Left renal cortex interstitium (tissue), 4 donors: ENCODE measurements around the gene BEST3. TPM values are rescaled to one million over a fixed set of nuclear protein-coding genes. Genes with fewer than 3 reads are reported as not detected.

Experiments
- DNase-seq, 4 donors: peaks; one replicate each; pipeline ENCODE4 v3.0.0-alpha.2; 2013; ENCODE audit warnings: low read depth in 4 of 4, low spot score in 2 of 4, missing footprints in 1 of 4
- polyA plus RNA-seq, 4 donors: library from polyadenylated mRNA; unstranded; fragments of 120-200 nt; gene quantifications; one replicate each; pipeline ENCODE4 v1.2.1, GENCODE V29; 2013; ENCODE audit not compliant: insufficient read length in 4 of 4

BEST3 gene
- polyA plus RNA-seq: under 1 TPM; 0.13 to 0.69 (median 0.38) TPM

DNA sequence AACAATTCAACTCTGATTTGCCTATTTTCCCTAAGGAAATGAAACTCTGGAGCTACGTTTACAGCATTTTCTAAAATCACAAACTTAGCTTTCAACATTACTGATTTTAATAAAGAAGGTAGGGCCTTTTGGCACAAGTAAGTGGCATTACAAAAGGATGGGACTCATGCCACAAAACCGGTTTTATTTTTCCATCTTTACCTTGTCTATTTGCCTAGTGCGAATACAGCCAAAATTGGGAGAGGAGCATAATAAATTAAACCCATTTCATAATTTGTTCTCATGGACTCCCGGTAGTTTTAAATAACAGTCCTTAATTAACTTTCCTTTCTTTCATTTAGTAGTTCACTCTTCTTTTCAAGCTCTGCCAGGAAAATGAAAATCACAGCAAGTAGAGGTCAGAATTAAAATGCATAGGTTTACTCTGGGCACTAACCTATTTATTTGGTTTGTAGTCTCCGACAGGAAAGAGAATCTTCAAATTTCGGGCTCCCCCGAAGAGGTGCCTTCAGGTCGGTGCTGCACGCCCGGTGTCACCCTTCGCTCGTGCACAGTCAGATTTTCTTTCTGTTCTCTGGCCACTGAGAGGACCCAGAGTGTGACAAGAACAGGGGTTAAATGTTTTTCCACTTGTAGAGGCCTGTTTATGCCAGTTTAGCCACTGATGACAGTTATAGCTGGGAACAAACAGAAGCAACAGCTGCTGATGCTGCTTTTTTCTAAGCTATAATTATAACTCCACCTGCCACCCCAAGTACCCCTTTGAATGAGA is at the start of gene BEST3:
BEST3 (minus strand) TSS at position 535 of the 772 bp plus-strand sequence. CDS start 1,505 bp downstream, outside the sequence.
- DNase-seq: no peak

DNA sequence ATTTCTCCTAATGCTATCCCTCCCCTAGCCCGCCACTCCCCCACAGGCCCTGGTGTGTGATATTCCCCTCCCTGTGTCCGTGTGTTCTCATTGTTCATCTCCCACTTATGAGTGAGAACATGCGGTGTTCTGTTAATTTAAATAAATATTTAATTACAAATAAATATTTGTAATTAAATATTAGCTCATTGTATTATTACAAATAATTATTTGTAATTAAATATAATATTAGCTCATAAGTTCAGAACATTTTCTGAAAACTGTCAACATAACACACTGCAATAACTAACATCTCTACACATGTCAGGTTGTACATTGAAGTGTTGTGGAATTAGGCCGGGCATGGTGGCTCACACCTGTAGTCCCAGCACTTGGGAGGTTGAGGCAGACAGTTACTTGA is 45.0 kb upstream of the BEST3 start:
- no peak for DNase-seq

DNA sequence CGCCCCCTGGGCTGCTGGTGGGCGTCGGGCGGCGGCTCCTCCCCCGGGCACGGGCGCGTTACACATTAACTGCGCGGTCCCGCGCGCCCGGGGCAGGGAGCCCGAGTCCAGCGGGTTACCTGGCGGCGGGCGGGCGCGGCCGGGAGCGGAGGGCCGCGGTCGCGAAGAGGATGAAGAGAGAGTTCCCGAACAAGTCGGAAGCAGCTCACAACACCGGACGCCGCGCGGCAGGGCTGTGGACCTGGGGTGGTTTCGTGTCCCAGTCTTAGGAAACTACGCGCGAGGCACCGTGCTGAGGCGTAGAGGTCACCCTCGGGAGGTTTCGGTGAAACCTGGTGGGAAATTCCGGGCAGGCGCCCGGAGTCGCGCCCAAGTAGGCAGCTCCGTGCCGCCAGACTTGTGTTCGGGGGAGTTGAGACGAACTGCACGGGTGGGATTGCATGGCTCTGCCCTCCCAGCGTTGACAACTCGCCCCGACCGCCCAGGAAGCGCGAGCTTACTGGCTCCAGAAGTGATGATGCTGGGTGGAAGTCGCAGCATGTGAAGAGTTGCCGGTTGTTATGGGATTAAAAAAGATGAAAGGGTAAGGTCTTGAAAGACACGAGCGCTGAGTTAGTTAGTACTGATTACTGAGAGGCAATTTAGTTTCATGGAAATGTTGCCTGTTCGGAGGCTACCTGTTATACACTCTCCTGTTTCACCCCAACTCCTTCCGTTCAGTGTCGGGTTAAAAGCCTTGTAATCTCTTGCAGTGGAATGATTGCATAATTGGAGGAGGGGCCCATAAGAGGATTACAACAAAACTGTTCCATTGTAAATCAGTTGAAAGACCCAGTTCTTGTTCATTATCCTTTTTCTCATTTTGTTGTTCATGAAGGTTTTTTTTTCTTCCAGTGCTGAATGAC is 40.4 kb upstream of the BEST3 start:
- DNase-seq: peak; percentile 42 to 59 (median 48)

DNA sequence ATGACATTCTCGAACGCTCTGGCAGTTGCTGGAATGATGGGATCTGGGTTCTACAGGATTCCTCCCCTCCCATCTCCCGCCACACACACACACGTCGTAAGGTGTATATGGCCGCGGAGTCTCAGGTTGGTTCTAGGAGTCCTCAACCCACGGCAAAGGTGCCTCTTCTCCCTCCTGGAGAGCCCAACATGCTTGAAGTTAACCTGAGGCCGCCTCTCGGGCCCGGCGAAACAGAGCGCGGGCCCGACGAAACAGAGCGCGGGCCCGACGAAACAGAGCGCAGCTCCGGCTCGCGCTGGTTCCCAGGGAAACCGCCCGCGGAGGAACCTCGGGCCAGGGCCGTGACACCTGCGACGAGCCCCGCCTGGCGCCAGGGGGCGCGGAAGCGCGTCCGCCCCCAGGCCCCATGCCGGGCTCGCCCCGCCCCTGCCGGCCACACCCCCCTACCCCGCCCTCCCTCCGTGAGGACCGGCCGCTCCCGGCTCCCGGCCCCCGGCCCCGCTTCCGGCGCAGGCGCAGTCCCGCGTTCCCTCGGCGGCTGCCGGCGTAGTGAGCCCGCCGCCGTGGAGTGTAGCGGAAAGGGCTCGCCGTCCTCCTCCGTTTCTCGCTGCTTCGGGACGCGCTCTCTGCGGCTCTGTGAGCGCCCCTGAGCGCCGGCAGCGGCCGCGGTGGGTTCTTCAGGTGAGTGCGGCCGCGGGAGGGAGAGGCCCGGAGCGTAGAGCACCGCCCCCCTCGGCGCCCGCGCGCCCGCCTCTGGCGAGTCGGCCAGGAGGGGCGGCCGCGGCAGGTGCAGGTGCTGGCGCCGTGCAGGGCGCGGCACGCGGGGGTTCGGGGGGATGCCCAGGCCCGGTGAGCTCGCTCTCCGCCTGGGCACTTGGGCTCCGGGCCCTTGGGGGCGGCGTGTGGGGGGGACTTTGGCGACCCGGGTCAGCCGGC is 39.5 kb upstream of the BEST3 start, which contains the start of gene RAB3IP:
RAB3IP (plus strand) TSS at position 510 of the 936 bp plus-strand sequence. CDS start 16,549 bp downstream, outside the sequence.
- DNase-seq: peak; percentile 62 to 76 (median 70)

DNA sequence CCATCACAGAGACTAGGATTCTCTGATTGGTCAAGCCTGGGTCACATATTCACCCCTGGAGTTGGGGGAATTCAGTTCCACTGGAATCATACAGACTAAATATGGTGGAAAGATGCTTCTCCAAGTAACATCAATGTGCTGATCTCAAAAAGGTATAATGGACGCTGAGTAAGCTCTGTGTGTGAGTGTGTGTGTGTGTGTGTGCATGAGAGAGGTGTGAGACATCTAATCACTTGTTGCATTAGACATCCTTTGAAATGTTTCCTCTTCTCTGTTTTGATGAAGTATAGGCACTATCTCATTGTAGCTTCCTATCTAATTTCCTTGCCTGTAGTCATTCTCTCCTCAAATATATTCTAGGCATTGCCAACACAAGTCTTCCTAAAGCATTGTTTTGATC is 34.5 kb upstream of the BEST3 start:
- DNase-seq: no peak

DNA sequence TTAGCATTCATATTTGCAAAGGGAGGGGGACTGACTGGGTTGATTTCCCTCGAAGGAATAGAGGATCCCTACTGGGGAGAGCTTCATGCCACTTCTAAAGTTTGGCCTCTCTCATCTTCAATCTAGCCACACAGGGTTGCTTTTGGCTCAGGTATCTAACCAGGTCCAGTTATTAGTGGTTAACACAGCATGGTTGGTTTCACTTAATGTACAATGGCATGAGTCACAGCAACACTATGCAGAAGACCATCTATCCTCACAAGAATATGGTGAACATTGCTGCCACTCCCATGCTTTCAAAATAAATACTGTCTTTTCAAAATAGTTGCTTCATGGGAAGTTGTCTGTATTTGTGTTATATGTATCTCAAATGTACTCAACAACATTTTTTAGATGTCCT is 33.0 kb upstream of the BEST3 start:
- no peak for DNase-seq

DNA sequence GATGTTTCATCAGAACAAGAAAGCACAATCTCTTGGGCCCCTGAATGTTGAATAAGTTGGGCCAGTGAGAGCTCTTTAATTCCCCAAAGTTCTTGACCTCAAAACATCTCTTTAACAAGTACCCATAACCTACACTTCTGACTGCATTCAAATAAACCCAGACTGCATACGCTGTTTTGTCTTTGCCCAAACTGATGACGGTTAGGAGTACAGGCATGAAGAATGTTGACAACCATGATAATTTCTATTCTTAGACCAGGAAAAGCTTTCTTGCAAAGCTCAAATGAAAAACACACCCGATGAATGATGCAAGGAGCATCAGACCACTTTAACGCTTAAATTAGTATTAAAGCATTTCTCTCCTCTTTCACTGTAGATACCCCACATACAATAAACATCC is 27.8 kb upstream of the BEST3 start:
- DNase-seq: no peak

DNA sequence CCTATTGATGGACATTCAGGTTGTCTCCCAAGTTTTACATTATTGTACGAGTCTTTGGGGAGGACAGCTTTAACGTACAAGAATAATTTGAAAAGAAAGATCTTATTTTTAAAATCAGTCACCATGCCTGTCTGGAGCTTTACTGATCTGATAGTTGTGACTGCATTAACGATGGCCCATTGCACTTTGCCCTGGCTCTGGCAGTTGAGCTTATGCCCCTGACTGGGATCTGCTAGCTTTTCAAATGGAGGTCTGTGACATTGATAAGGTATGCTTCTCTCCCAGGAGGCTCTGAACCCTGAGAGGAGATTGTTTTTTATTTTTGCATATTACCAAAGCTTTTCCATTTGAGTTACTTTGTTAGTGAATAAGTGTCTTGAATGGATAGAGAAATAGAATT is 21.6 kb upstream of the BEST3 start:
- DNase-seq: no peak

DNA sequence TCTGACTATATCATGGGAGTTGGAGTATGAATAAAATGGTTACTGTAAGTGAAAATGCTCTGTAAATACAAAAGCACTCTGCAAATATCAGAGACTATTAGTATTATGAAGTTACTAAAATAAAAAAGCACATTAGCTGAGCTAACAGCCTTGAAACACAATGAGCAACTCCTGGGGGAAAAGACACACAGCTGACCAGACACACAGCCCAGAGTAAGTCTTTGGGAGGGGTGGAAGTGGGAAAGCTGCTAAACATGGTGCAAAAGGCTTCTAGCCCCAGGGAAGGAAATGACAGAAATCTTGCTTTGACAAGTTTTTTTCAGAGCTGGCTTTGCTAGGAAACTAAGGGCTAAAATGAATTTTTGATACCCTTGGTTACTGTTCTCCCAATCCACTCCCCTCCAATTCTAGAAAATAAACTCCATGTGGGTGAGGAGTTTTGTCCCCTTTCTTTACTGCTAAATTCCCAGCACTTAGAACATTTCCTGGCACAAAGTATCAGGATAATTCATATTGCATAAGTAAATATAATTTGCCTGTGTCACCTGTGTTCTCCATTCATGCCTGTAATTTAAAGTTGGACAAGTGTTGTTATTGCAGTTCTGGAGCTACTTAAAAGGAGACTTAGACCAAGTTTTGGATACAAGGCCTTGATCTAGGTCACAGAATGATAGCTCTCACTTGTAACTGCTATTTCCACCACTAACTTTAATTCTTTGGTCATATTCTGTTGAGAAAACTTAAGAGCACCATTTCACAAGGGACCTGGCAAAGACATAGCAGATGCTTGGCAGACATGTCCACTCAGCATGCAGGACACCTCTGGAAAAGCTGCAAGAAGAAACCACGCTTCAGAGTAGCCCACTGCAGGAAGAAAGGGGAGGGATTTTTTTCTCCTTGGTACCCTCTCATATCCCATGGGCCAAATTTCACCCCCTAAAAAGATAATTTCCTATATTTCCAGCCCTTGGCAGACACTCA is 20.5 kb upstream of the BEST3 start:
- no peak for DNase-seq

DNA sequence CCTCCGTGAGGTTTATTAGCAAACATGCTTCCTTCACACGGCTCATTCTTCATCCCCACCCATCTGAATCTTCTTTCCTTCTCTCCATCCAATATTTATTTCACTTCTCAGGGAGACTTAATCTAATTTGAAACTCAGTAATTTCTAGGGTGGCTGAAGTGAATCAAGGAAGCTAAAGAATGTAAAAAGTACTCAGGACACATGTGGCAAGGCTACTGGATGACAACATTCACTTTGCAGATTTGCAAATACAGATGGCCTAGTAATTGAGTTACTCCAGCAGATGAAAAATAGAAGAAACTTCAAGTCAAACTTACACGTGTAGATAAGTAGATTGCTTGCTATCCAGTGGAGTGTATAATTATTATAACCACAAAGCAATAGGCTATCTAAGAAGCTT is 15.4 kb upstream of the BEST3 start:
- no peak for DNase-seq

DNA sequence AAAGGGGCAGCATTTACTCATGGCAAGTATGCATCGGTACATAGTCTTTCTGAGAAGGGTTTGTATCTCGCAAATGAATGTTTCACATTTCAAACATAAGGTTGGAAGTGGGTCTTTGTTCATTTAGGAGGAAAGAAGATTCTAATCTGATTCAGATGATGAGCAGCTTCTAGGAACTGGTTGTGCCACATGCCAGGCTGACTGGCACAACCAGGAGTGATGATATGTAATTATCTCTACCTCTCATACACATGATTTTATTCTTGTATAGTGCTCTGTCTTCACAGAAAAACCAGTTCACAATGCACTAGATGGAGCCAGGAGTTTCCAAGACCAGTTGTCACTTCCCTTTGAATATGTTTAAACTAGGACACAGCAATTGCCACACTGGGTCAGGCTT is 13.7 kb upstream of the BEST3 start:
- DNase-seq: no peak

DNA sequence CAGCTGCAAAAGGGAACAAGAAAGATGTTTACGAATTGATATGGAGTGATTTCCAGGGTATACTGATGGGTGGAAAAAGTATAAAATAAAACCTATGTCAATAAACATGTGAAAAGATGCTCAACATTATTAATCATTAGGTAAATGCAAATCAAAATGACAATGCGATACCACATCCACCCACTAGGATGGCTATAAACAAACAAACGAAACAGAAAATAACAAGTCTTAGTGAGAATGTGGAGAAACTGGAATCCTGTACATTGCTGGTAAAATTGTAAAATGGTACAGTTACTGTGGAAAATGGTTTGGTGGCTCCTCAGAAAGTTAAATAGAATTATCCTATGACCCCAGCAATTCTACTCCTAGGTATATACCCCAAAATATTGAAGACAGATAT is 9.5 kb upstream of the BEST3 start:
- no peak for DNase-seq

DNA sequence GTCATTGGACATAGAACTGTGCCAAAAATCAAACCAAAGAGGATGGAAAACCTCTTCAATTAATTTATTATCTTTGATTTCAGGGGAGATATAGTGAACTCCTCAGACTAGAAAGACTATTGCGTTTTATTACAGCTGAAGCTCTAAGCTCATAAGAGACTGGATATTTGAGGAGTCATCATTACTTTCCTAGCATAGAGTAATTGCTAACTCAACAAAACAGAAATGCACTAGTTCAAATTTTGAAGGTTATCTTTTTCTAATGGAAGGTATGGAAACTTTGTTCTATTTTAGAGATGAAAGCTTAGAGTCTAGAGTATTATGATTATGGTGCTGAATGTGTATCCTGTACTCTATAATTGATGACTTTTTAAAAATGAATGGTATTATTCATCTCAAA is 5.3 kb upstream of the BEST3 start:
- DNase-seq: no peak

DNA sequence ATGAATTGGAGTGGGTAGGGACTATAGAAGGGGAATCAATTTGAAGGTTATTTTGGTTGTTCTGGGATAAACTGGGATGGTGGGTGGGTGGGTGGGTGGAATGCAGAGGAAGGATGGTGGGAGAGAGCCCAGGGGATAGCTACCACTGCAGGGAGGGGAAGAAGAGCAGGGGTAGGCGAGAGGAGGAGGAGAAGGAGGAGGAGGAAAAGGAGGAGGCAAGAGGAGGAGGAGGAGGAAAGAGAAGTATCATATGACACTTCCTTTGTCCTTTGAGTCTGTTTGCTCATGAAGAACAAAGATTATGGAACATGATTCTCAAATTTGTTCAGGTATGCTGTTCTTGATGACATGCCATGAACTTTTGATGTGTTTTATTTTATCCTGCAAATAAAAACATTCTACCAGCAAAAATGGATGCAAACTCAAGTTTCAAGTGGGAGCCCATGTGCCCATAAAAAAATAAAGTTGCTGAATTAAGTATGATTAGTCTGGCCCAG is 4.1 kb upstream of the BEST3 start:
- DNase-seq: no peak

DNA sequence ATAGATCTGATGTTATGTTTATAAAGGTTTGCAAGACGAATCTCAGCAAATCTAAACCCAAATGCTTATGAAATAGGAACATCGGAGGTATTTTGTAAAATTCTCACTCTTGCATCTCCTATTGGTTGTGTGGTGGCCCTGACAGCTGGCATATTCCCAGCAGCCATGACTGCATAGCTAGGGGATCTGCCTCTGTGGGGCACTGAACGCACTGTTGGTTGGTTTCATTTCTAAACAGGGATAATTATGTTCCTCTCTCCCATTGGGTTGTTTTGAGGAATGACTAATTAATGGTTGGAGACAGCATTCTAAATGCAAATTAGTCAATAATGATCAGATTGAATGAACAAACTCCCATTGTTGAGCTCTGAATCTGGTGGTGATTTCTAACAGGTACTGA is 2.7 kb upstream of the BEST3 start:
- DNase-seq: no peak

DNA sequence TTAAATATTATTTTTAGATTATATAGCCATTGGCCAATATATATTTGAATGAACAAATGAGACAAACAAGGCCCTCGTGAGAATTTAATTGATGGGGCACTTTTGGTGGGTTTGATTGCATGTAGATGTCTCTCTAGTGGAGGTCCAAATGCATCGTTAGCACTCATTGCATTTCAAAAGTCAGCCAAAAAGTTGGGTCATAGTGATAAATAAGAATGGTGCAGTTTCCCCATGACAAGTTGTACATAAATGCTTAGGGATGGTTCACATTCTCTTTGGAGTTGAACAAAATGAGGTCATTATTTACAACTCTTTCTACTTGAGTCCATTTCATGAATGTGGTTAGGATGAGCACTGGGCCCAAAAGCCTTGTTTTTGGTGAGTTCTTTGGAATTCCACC is 1.0 kb downstream of the BEST3 start:
- DNase-seq: no peak

DNA sequence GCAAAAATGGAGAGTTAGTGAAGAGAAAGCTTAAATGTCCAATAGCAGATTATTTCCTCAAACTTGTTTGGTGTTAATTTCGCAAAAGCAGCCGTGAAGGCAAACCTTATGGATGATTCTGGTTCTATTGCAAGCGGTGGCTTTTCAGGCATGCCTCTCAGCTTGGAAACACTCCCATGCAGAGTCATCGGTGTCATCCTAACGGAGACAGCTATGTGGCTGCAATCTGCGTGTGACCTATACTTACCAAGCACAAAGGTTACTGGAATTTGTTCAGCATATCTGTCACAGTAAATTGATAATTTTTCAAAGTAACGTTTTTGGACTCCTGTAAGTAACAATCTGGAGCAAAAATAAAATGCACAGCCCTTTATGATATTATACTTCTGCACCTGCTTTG is 5.0 kb downstream of the BEST3 start:
- no peak for DNase-seq

DNA sequence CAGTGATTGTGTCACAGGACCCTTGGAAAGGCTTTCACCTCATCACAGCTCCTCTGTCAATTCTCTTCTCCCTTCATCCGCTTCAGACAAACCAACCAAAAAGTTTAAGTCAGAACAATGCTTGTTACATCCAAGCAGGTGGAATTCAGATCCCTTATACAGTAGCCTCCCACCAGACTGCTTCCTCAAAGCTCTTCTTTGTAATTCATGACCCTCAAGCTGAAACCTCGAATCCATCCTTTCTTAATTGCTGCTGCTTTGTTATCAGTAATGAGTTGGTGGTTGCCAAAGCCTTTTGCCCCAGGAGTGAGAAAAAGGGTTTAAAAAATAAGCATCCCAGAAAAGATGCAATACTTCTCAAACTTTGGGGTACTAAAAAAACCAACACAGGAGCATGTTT is 9.5 kb downstream of the BEST3 start:
- no peak for DNase-seq
